HFF-Myc (cell line): ENCODE measurements around the gene POLA1.
"Not testable (repeated sequence)": the region's sequence is repeated elsewhere in the genome, so short reads cannot be mapped to it uniquely, and the experiment has no call there.

ENCODE experiments used
- DNase-seq: peaks from one replicate; pipeline ENCODE4 v3.0.0-alpha.2; 2011; ENCODE audit warnings: low read depth; ENCODE audit errors: extremely low read depth
- H3K4me3 ChIP-seq: replicated peaks from 2 replicates; pipeline ENCODE4 v1.5.1; 2011; ENCODE audit warnings: low read depth, mild to moderate bottlenecking, control low read depth, low read length
- TF ChIP-seq, protein P1 (sequence below): IDR thresholded peaks from 2 replicates; pipeline ENCODE4 v1.5.1; 2012; ENCODE audit warnings: mild to moderate bottlenecking, low read depth, low read length, control low read depth; ENCODE audit errors: missing control alignments

The POLA1 gene

DNA sequence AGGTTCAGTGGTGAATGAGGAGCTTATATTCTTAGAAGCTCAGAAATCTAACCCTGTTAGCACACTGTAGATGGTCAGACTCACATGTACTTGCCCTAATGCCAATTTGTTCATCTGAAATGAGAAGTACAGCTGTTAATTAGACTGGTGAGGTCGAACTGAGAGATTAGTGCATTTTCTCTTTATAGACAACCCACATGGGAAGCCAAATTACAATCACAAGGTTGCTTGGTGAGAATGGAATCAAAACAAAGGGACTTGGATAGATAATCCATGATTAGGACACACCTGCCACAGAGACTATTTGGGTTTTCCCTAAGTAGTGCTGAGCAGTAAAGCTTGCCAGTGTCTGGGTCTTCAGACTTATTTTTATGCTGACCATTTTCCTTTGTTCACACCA is 88.3 kb downstream of the POLA1 start:
- TF ChIP-seq, protein P1, sequence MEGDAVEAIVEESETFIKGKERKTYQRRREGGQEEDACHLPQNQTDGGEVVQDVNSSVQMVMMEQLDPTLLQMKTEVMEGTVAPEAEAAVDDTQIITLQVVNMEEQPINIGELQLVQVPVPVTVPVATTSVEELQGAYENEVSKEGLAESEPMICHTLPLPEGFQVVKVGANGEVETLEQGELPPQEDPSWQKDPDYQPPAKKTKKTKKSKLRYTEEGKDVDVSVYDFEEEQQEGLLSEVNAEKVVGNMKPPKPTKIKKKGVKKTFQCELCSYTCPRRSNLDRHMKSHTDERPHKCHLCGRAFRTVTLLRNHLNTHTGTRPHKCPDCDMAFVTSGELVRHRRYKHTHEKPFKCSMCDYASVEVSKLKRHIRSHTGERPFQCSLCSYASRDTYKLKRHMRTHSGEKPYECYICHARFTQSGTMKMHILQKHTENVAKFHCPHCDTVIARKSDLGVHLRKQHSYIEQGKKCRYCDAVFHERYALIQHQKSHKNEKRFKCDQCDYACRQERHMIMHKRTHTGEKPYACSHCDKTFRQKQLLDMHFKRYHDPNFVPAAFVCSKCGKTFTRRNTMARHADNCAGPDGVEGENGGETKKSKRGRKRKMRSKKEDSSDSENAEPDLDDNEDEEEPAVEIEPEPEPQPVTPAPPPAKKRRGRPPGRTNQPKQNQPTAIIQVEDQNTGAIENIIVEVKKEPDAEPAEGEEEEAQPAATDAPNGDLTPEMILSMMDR, result no peak
- DNase-seq, result no peak
- H3K4me3 ChIP-seq, result no peak overlapping the region

DNA sequence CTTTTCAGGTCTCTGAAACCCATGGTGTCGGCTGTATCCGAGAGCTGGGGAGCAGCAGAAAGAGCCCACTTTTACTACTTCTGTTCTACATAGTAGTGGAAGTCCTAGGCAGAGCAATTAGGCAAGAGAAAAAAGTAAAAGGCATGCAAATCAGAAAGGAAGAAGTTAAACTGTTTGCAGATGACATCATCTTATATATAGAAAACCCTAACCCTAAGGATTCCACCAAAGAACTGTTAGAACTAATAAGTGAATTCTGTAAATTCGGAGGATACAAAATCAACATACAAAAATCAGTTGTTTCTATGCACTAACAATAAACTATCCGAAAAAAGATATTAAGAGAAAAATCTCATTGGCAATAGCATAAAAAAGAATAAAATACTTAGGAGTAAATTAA is 95.3 kb downstream of the POLA1 start:
- DNase-seq, result no peak
- TF ChIP-seq, protein P1, result no peak
- H3K4me3 ChIP-seq, result no peak overlapping the region

DNA sequence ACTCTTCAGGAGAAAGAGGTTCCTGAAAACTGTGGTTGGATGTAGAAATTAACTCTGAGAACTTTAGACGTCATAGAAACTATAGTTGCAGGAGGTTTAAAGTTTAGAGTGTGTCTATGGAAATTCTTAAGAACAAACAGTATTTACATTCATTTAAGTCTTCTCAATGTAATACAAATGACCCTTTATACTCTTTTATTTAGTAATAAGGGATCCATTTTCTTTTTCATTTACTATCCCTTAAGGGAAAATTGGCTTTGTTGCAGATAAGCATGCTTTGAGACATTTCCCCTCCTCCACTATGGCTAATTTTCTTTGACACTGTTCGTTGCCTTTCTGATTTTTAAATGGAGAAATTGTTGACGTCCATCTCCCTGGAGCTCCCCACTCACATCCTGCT is 96.4 kb downstream of the POLA1 start:
- DNase-seq, result no peak
- TF ChIP-seq, protein P1, result no peak
- H3K4me3 ChIP-seq, result no peak overlapping the region

DNA sequence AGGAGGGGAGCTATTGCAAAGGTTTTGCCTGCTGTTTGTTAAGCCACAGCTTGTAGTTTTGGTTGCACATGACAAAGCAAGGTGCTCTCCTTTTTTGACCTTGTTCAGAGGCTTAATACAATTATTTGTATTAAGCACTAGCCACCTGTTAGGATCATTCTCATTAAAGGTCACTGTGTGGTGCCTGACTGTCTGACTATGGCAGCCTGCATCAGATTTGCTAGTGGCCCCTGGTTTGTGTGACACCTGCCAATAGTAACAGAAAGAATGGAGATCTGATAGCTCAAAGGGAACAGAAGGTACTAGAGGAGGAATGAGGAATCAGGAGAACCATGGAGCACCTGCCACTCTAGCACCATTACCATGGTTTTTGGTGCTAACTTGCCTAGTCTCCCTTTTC is 102.5 kb downstream of the POLA1 start:
- TF ChIP-seq, protein P1, result no peak
- DNase-seq, result no peak
- no peak overlapping the region for H3K4me3 ChIP-seq

DNA sequence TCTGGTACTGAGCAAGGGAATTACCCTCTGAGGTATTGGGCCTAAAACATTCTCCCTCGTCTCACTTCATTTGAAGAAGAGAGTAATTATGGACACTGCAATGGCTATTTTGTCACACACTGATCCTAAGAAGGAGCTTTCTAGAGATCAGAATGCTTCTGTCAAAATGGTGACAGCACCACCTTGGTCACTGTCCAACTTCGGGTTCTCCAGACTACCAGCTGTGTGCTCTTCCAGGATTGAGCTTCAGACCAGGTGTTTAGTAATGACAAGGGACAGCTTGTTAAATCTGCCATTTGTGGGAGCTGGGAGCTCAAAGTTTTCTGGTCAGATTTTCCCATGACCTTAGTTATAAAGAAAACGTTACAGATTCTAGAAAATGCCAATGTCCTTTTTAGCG is 105.4 kb downstream of the POLA1 start:
- H3K4me3 ChIP-seq, result no peak overlapping the region
- DNase-seq, result no peak
- TF ChIP-seq, protein P1, result no peak

DNA sequence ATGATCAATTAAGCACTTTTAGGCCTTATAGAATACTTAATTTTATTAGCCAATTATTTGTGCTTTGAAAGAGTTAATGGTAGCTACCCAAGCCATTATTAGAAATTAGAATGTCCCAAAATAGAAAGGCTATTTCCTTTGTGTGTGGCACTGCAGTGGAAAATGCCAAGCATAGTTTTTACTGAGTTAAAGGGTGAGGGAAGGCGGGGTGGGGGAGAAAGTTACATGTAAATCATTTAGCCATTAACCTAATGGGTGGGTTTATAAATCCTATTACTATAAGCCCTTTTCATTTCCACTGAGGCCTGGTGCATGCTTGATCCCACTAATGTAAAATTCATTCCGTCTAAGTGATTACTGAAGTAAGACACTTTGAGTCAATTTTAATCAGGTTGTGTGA is 105.8 kb downstream of the POLA1 start:
- no peak overlapping the region for H3K4me3 ChIP-seq
- TF ChIP-seq, protein P1, result no peak
- DNase-seq, result no peak

DNA sequence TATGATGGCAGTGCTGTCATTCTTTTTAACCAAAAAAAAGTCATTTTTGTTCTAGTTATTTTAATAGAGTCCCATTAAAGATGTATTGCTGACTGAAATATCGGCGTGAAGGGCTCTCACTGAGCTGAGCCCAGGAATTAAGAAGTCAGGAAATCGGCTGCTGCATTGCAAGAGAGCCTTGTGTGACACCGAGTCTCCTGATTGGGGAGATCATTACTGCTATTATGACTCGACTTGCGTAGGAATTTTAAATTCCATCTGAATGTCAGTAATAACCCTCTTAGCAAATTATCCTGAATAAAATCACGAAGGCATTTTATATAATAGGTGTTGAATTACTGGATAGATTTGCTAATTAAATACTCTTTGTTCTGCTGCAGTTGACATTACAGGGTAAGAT is 111.5 kb downstream of the POLA1 start:
- no peak overlapping the region for H3K4me3 ChIP-seq
- TF ChIP-seq, protein P1, result no peak
- DNase-seq, result no peak

DNA sequence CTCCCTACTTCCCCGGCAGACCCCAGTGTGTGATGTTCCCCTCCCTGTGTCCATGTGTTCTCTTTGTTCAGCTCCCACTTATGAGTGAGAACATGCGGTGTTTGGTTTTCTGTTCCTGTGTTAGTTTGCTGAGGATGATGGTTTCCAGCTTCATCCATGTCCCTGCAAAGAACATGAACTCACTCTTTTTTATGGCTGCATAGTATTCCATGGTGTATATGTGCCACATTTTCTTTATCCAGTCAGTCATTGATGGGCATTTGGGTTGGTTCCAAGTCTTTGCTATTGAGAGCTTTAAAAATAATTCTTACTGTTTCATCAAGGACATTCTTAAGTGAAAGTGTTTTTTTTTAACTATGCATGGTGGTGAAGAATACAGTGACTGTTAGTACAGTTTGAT is 126.1 kb downstream of the POLA1 start:
- DNase-seq, H3K4me3 ChIP-seq: not testable (repeated sequence)
